Fibroblast of upper back skin (primary cell): Measurements from ENCODE around the gene TULP3.

Experiments used
- DNase-seq: peaks from one replicate; pipeline ENCODE4 v3.0.0-alpha.2; 2013

The TULP3 gene

GRCh38 chr12:2933586-2933985 lies 42.9 kb downstream of the TULP3 start:
- DNase-seq = no peak

- DNase-seq = no peak
Measured at GRCh38 chr12:2934371-2934770, 43.7 kb downstream of the TULP3 start.

- DNase-seq = no peak
Measured at GRCh38 chr12:2936301-2936700, 45.6 kb downstream of the TULP3 start.

GRCh38 chr12:2937500-2937899 lies 46.8 kb downstream of the TULP3 start:
- DNase-seq = no peak

- DNase-seq = no peak
Measured at GRCh38 chr12:2939191-2939590, 48.5 kb downstream of the TULP3 start.

- no peak for DNase-seq
Measured at GRCh38 chr12:2940564-2940963, 49.9 kb downstream of the TULP3 start.

GRCh38 chr12:2941524-2941923 lies 50.8 kb downstream of the TULP3 start:
- DNase-seq = no peak

- peak; percentile 33 for DNase-seq
Measured at GRCh38 chr12:2944401-2945047, 53.8 kb downstream of the TULP3 start.

GRCh38 chr12:2949411-2949810 lies 58.7 kb downstream of the TULP3 start:
- no peak for DNase-seq

- DNase-seq = no peak
Measured at GRCh38 chr12:2955888-2956287, 65.2 kb downstream of the TULP3 start.

GRCh38 chr12:2957816-2958431 lies 67.2 kb downstream of the TULP3 start:
- no peak for DNase-seq

- DNase-seq = peak; percentile 80
Measured at GRCh38 chr12:2958432-2959191, 67.9 kb downstream of the TULP3 start.

GRCh38 chr12:2959192-2959504 lies 68.5 kb downstream of the TULP3 start, which contains the start of gene TEAD4:
Gene TEAD4, plus strand, starts transcription at chr12:2959397.
- DNase-seq = peak; percentile 89

GRCh38 chr12:2959505-2960389 lies 69.1 kb downstream of the TULP3 start:
- DNase-seq = peak; percentile 63

GRCh38 chr12:2960390-2960956 lies 69.8 kb downstream of the TULP3 start:
- DNase-seq = peak; percentile 34

- DNase-seq = no peak
Measured at GRCh38 chr12:2960996-2961616, 70.4 kb downstream of the TULP3 start.

- no peak for DNase-seq
Measured at GRCh38 chr12:2961705-2962104, 71.0 kb downstream of the TULP3 start.

- DNase-seq = no peak
Measured at GRCh38 chr12:2963154-2963759, 72.6 kb downstream of the TULP3 start.

- peak; percentile 40 for DNase-seq
Measured at GRCh38 chr12:2963760-2964292, 73.1 kb downstream of the TULP3 start.

GRCh38 chr12:2967651-2968050 lies 77.0 kb downstream of the TULP3 start:
- DNase-seq = no peak

GRCh38 chr12:2970744-2971143 lies 80.1 kb downstream of the TULP3 start:
- DNase-seq = no peak

- DNase-seq = no peak
Measured at GRCh38 chr12:2973566-2973965, 82.9 kb downstream of the TULP3 start.
